DMS79 (cell line): Measurements from ENCODE around the gene HCN3.
"Not testable (repeated sequence)": the region's sequence is repeated elsewhere in the genome, so short reads cannot be mapped to it uniquely, and the experiment has no call there.

Experiments used
- DNase-seq: peaks from one replicate; lab custom pipeline; 2025; lab: John Stamatoyannopoulos, UW

The HCN3 gene

DNA sequence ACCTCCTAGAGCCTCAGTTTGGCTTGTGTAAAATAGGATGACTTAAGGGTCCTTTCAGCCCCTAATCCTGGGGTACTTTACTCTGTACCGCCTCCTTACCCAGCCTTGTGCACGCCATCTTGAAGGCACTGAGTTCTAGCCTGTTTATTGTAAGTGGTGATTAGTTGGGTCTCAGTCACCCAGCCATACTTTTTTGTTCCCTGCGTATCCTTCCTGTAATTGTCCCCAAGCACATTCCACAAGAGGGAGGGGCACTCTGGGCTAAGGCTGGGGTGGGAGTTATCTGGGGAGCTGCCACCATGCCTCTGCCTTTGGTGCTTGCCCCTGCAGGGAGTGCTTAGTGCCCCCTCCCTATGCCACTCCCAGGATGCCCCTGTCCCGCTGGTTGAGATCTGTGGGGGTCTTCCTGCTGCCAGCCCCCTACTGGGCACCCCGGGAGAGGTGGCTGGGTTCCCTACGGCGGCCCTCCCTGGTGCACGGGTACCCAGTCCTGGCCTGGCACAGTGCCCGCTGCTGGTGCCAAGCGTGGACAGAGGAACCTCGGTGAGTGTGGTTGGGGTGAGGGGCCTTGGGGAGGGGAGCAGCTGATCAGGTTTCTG is 32.3 kb downstream of the HCN3 start:
- peak; percentile 25 for DNase-seq

DNA sequence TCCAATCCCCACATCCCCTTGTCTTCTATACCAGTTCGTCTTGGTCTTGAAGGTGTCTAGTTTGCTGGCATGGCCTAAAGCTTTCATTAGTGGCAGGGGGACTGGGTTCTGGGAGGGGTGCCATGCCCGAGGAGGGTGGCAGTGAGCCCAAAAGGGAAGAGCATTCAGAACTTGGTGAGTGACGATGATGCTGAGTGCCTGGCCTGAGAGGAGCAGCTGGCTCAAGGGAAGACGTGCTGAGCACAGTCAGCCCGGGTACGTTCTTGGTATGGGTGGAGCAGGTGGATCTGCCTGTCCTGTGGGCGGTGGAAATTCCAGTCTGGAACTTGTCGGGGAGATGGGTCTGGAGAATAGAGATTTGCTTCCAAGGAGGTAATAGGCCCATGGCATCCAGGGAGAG is 36.0 kb downstream of the HCN3 start:
- DNase-seq = no peak

DNA sequence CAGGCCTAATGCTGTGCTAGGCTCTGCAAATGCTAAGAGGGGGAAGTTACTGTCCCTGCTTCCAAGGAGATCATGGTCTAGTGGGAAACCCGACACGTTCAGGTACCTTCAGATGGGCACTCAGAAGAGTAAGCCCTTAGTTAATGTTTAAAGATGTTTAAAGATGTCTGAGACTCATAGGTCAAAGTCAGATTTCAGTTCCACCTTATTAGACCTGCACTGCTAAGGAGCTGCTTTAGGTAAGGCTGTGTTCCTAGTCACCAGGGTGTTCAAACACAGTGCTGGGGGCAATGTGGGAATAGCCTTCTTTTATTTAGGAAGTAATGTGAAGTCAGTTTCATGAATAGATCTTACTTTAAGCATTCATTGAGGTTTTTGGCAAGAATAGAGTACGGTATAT is 39.7 kb downstream of the HCN3 start:
- no peak for DNase-seq

- no peak for DNase-seq
Observed at GRCh38 chr1:155318082-155318481, 40.8 kb downstream of the HCN3 start.

DNA sequence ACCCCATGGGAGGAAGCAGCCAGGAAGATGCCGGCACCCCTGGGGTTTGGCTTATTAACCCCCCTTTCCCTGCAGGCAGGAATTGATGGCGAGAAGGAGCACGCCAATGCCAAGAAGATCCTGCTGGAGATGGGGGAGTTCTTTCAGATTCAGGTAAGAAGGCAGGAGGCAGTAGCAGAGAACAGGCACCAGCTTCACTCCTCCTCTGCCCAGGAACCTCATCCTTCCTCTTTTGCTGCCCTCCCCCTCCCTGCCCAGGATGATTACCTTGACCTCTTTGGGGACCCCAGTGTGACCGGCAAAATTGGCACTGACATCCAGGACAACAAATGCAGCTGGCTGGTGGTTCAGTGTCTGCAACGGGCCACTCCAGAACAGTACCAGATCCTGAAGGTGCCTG is 42.3 kb downstream of the HCN3 start:
- no peak for DNase-seq

DNA sequence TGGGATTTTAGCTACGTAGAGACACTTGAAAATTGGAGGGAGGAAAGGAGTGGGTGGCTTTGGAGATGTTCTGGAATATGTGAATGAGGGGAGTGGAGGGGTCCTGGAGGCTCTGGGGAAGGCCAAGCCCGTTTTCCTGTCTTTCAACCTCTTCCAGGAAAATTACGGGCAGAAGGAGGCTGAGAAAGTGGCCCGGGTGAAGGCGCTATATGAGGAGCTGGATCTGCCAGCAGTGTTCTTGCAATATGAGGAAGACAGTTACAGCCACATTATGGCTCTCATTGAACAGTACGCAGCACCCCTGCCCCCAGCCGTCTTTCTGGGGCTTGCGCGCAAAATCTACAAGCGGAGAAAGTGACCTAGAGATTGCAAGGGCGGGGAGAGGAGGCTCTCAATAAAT is 43.0 kb downstream of the HCN3 start:
- DNase-seq = no peak

DNA sequence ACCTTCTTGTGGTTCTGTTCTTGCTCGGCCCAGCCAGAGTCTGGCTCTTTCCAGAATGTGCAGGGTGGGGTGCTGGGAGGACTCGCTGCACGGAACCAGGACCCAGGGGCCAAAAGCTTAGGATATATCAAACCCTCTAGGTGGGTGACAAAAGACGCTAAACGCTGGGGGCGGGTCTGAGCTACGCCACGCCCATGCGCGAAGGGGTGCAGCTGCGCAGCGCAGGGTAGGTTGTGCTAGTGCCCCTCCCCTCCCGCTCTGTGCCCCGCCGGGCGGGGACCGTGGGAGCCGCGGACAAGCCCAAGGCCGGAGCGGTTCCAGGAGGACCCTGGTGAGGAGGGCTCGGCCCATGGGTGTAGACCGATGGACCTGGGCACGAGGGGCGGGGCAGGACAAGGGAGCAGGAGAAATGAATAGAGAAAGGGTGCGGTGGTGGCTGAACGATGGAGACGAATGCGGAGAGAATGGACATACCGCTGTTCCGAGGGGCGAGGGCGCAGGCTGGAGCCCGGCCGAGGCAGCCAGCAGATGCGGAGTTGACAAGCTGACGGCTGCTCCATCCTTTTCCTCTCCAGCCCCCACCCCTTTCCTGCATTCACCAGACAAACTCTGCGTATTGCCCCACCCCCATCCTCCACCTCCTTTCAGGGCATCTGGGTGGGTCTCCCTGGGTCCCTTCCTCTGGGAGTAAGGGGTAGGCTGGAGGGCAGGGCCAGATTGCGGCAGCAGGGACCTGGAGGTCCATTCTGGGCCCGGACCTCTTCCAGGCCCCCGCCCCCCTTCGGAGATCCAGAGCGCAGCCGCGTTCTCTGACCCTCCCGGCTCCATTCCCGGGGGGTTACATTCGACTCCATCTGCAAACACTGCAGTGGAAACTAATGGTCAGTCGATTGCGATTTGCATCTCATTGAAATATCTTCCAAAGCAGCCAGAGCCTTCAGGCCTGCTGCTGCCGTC is 43.7 kb downstream of the HCN3 start, which contains the start of gene RUSC1:
Gene RUSC1 (plus strand): TSS at position 234 of the 957 bp plus-strand sequence. CDS start 880 bp downstream, outside the sequence.
- no peak for DNase-seq

GRCh38 chr1:155321639-155322503 is 44.6 kb downstream of the HCN3 start:
- no peak for DNase-seq

DNA sequence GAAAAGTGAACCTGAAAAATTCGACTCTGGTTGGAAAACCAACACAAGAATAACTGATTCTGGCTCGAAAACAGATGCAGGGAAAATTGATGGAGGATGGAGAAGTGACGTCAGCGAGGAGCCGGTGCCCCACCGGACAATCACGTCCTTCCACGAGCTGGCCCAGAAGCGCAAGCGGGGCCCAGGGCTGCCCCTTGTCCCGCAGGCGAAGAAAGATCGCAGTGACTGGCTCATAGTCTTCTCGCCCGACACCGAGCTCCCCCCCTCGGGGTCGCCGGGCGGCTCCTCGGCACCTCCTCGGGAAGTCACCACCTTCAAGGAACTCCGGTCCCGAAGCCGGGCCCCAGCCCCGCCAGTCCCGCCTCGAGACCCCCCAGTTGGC is 45.3 kb downstream of the HCN3 start:
- DNase-seq = no peak

DNA sequence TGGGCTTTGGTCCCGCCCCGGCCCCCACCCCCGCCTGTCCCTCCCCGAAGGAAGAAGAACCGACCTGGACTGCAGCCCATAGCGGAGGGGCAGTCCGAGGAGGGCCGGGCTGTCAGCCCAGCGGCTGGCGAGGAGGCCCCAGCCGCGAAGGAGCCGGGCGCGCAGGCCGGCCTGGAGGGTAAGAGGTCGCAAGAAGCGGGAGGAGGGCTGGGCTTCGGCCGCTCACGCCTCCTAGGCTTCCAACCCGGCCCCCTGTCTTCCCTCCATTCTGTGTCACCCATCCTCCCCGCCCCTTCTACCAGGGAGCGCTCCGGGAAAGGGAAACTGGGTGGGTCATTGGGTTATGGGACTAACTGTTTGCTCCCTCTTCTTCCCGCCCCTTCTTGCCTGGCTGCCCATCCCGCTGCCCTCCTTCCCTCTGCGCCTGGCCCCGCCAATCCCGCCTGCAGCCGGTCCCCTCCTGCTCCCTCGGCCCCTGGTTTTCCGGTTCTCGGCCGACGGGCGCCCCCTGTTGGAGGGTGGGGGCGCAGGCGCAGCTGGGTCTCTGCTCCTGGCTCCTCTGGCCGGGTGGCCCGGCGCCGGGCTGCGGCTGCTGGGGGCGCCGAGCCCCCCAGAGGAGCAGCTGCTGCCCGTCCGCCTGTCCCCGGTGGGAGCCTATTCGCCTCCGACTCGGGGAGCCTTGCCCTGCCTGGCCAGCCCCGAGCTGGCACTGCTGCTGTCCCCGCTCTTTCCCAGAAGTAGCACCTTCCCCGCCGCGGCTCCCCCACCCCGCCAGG is 45.9 kb downstream of the HCN3 start:
- peak; percentile 78 for DNase-seq

DNA sequence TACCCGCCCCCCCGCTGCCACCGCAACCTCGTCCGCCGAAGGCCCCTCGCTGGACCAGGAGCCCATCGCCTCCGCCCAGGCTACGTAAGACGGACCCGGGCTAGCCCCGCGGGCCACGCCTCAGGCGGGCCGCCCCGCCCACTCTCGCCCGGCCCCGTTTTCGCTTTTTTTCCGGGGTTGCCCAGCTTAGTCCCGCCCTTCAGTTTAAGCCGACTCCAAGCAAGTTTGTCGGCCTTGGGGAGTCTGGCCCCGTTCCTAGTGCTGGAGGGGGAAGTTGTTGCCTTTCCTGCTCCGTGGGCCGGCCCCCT is 46.4 kb downstream of the HCN3 start:
- DNase-seq = peak; percentile 68

DNA sequence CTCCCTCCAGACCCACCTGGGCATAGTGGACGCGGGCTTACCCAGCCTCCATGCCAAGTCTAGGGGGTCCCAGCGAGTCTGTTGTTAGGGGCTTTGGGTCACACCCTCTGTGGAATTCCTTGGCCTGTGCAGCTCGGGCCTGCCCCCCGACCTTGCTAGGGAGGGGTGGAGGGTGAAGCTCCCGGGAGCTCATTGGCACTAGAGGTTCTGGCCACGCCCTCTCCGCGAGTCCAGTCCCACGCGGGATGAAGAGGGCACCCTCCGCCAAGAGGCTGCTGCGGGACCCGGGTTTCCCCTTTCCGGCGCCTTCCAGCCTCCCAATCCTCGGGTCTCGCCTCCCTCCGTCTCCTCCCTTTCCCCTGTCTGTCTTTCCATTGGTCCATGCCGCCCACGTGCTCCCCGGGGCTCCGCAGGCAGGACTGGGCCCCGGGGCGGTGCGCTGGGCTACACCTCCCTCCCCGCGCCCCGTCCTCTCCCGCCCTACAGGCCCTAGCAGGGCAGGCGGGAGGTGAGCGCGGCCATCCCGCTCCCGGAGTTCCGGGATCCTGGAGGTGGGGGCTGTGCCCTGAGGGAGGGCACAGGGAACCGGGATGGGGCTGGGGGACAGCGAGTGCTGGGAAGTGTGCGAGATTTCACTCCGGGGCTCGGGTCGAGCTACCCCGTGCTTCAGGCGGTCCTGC is 46.9 kb downstream of the HCN3 start:
- peak; percentile 89 for DNase-seq

DNA sequence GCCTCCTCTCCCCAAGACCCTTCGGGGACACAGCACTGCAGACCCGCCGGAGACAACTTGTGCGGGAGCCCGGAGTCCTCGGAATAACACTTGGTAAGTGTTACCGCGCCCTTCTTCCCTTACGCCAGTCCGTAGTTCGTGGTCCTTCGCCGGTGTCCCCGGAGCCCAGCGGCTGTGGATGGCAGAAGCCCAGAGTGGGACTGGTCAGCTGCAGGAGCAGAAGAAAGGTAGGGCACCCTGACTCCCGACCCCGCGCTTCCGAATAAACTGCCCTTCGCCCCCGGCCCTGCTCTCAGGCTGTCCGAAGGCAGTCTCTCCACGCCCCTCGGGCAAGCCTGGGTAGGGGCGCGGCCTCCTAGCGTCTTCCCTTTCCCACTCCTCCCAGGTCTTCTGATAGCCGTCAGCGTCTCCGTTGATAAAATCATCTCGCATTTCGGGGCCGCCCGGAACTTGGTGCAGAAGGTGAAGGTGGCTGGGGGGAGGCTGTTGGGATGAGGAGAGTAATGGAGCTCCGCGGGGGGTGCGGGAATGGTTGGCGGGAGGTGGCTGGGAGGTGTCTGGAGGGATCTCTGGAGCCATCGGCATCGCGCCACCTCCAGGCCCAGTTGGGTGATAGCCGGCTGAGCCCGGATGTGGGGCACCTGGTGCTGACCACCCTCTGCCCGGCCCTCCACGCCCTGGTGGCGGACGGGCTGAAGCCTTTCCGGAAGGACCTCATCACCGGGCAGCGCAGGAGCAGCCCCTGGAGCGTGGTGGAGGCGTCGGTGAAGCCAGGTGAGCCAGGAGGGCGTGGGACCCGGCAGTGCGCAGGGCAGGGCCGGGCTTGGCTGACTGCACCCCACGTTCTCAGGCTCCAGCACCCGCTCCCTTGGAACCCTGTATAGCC is 47.7 kb downstream of the HCN3 start:
- peak; percentile 8 for DNase-seq

DNA sequence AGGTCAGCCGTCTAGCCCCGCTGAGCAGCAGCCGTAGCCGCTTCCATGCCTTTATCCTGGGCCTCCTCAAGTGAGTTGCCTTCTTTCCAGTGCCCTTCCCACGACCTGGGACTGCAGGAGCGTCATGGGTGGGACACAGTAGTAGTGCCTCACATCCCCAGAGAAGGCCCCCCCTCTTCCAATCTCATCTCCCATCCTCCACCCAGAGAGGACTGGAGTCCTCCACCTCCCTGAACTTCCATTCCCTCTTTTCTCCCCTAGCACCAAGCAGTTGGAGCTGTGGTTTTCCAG is 48.3 kb downstream of the HCN3 start:
- no peak for DNase-seq

DNA sequence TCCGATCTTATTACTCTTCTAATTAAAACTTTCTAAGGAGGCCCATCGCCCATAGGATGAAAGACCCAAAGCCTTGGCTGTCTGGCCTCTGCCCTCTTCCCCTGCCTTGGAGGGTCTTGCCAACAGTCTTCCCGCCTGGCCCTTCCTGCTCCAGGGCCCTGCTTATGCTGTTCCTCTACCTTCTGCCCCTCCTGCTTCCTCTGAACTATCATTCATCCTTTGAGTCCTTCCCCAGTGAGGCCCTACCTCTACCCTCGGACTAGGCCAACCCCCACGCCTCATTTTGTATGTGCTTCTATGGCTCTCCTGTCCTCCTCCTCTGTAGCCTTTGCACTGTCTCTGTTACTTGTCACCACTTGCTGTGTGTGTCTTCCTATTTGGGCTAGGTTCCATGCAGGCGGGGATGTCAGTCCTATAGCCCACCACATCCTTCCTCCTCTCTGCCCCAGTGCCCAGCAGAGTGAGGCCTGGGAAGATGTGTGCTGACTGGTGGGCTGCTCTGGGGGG is 48.8 kb downstream of the HCN3 start:
- DNase-seq = no peak

DNA sequence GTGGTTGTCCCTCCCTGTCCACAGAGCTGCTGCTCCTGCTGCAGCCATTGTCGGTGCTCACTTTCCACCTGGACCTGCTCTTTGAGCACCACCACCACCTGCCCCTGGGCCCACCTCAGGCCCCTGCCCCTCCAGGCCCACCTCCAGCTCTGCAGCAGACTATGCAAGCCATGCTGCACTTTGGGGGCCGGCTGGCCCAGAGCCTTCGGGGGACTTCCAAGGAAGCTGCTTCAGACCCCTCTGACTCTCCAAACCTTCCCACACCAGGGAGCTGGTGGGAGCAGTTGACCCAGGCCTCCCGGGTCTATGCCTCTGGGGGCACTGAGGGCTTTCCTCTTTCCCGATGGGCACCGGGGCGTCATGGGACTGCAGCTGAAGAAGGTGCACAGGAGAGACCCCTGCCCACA is 49.4 kb downstream of the HCN3 start:
- no peak for DNase-seq

DNA sequence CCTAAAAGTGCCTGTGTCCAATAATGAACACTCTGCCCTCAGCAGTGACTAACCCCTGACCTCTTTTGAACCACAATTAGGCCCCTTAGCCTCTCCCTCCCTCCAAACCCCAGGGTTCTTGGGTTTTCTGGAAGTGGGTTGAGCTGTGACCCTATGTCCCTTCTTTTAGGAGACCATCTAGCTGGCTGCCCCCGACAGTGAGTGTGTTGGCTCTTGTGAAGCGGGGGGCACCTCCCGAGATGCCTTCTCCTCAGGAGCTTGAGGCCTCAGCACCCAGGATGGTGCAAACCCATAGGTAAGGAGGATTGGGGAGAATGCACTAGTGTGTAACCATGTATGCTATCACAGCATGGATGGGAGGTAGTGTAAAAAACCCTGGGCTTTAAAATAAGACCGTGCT is 50.7 kb downstream of the HCN3 start:
- no peak for DNase-seq

- DNase-seq = not testable (repeated sequence)
Observed at GRCh38 chr1:155328856-155329255, 51.6 kb downstream of the HCN3 start.

GRCh38 chr1:155329980-155330598 is 52.8 kb downstream of the HCN3 start:
- DNase-seq = peak; percentile 37

DNA sequence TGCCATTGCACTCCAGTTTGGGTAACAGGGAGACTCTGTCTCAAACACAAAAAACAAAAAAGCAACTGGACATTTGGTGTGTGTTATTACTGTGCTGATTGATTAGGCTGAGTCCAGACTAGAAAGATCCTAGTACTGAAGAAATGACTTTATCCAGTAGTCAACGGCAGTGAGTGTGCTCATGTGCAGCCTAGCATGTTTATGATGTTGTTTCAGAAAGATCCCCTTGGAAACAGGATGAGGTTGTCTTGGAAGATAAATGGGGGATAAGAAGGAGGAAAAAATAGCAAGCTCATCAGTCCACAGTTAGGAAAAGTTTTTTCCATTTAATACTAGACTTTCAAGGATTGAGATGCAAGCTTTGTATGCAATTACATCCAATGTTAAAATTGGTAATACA is 57.7 kb downstream of the HCN3 start:
- DNase-seq = no peak
